HG02884 (cell line): ENCODE results near the gene ATE1.
"Not testable (repeated sequence)": the region's sequence is repeated elsewhere in the genome, so short reads cannot be mapped to it uniquely, and the experiment has no call there.

Experiments used
- ATAC-seq: cut with Tn5 transposase; IDR thresholded peaks from one replicate; pipeline ENCODE4 v1.9.1; 2021; ENCODE audit warnings: mild to moderate bottlenecking, moderate library complexity; ENCODE audit not compliant: unreplicated experiment

The ATE1 gene

GRCh38 chr10:121833387-121833786, 94.4 kb downstream of the ATE1 start:
- no peak for ATAC-seq

- ATAC-seq: no peak
These were observed 95.2 kb downstream of the ATE1 start for GRCh38 chr10:121832647-121833046.

- ATAC-seq: no peak
These were observed 96.1 kb downstream of the ATE1 start for GRCh38 chr10:121831777-121832176.

DNA sequence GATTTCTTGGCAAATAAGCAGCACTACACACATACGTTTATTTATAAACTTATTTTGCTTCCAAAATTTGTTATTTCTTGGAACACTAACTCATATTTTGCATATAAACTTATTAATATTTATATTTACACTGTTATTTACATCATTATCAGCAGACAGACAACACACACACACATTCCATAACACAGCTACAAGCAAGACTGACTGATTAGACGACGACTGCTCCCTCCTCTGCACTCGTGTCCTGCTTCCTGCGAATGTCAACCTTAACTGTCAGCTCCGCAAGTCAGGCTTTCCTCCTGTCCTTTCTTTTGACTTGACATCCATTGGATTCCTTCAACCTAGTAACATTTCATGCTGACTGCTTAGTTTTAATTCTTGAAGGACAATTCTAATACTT, 96.6 kb downstream of the ATE1 start:
- no peak for ATAC-seq

GRCh38 chr10:121830101-121830500, 97.7 kb downstream of the ATE1 start:
- ATAC-seq: no peak

GRCh38 chr10:121828045-121828444, 99.8 kb downstream of the ATE1 start:
- no peak for ATAC-seq

GRCh38 chr10:121826773-121827172, 101.1 kb downstream of the ATE1 start:
- ATAC-seq: not testable (repeated sequence)

DNA sequence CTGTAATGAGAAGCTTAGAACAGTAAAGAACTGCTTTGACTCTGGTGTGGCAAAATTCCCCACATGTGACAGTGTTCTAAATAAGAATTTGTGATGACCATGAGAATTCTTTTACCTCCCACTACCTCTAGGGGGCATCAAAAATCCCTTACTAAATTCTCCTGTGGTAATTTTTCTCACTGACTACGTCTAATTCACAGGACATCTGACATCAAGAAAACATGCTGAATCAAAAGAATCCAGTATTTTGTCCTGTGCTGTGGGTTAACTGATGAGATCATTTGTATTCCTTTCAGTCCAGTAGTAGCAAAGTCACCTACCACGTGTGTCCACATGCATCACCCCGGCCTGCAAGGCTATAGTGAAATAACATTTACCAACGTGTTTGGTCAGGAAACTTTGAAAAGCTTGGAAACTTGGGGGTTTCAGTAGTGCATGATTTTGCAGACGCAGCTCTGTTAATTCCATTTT, 103.8 kb downstream of the ATE1 start:
- no peak for ATAC-seq

DNA sequence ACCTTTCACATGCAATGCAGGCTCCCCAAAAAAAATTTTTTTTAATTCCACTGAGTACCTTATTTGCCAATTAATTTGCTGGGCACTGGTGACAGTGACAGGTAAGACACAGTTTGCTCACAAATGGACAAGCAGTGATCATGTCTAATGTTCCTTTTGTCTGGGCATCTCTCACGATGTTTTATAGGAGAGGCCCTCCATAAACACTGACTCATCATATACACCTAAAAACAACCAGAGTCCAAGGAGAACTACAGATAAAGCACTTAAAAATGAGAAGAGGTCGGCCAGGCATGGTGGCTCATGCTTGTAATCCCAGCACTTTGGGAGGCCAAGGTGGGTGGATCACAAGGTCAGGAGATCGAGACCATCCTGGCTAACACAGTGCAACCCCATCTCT, 105.1 kb downstream of the ATE1 start:
- ATAC-seq: no peak

DNA sequence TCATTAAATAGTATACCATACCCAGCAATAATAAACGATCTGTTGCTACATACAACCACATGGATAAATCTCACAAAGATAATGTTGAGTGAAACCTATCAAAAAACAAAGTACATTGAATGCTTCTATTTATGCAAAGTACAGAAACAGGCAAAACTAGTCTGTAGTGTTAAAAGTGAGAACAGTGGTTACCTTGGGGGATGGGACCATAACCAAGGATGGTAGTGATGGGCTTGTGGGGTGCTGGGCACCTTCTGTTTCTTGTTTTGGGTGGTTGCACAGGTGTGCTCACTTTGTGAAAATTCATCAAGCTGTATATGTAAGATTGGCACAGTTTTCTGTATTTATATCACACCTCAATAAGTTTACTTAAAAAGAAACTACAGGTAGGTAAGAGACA, 105.7 kb downstream of the ATE1 start:
- peak; percentile 60 for ATAC-seq

GRCh38 chr10:121819049-121819448, 108.8 kb downstream of the ATE1 start:
- ATAC-seq: no peak

DNA sequence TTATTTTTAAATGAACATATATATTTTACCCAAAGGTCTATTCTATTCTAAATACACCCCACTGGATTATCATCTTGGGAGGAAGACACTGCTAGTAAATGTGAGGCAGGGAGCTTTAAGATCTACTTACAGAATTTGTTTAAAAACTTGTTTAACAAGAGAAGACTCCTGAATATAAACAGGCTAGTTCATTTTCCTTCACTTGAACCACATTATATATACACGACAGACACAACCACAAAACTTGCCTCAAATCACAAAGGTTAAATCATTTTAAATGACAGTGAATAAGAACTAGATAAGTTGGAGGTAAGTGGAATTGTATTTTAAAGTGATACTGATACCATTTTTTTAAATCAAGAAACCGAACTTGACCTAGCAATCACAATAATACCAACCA, 109.2 kb downstream of the ATE1 start:
- ATAC-seq: no peak

DNA sequence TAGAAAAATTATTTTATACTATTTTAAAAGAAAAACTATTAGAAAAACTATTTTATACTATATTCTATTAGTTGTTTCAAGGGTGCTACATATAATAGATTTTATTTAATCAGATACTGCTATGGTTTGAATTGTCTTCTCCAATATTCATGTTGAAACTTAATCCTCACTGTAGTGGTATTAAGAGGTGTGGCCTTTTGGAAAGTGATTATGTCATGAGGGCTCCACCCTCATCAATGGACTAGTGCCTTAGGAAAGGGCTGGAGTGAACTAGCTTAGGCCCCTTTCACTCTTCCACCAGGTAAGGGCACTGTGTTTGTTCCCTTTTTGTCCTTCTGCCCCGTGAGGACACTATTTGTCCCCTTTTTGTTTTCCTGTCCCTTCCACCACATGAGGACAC, 111.6 kb downstream of the ATE1 start:
- ATAC-seq: no peak

DNA sequence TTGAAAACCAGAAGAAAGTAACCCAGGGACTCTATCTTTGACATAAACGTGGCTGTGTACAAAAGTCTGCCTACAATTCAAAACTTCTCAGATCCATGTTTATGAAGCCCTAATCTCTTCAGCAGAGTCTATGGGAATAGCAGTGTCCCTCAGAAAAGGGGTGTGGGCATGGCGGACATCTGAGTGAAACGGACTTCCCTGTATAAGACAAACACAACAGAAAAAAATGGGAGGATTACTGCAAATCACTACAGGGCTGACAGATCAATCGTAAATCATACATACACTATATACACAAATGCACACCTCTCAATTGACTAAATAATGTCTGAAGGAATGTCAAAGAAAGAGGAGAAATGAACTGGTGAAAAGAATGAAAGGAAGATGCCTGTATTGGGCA, 114.0 kb downstream of the ATE1 start:
- ATAC-seq: no peak

DNA sequence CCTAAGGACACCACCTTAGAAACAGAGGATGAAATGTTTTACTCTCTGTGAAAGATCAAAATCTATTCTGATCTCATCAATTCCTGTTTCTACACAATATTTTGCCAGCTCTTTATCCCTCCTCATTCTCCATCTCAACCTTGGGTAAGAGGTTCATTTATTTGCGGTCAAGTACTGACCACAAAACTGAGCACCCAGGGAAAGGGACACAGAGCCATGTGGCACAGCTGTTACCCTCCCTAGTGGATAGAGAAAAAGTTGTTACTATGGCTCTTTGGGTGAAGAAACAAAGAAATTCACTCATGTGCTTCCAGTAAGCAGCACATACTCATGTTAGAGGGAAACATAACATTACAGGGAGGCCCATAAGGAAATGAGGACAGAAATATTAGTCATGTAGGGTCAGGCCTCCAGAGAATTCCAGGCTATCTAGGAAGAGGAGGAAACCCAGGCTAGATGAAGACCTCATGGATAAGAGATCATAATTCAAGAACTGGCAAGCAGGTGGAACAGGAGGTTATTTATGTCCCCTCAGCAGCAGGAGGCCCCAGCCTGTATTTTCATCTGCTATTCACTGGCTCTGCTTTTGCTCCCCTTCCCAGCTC, 114.5 kb downstream of the ATE1 start:
- ATAC-seq: no peak

DNA sequence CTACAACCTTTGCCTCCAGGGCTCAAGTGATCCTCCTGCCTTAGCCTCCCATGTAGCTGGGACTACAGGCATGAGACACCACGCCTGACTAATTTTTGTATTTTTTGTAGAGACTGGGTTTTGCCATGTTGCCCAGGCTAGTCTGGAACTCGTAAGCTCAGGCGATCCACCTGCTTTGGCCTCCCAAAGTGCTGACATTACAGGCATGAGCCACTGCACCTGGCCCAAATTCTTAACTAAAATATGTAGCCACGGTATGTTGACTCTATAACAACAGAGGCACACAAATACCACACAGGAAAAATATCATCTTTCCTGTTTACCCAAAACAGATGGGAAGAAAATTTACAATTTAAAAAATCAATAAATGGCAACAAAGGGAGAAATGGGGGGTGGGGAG, 115.8 kb downstream of the ATE1 start:
- ATAC-seq: no peak

DNA sequence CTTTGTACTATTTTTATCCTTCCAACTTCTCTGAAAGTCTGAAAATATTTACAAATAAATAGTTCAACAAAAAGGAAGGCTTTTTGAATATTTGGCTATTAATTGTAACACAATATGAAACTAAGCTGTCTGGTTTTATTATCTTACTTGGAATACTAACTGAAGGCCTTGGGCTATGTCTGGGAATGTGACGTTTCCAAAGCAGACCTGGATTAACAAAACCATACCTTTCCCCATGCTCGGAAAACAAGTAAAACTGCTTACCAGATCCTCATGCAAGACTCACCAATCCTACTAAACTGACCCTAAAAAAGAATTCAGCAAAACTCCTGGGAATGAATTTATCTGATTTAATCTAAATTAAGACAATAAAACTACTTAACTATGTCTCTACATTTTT, 116.4 kb downstream of the ATE1 start:
- no peak for ATAC-seq

- no peak for ATAC-seq
These were observed 119.0 kb downstream of the ATE1 start for GRCh38 chr10:121808835-121809234.

DNA sequence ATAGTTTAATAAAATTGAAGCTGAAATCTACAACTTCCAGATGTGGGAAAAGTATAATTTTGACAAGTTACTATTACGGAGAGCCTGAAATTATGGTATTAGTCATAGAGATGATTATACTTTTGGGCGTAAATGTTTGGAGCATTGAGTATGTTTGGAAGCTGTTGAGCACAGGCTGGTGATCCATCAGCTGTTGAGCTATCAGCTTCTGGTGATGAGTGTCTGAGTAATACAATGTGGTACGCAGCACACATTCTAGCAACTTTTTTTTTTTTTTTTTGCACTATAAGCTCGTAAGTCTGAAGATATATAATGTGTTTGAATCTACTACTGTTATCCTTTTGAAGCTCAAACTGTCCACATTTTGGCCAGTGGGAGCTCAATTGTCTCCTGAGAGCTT, 123.4 kb downstream of the ATE1 start:
- no peak for ATAC-seq

DNA sequence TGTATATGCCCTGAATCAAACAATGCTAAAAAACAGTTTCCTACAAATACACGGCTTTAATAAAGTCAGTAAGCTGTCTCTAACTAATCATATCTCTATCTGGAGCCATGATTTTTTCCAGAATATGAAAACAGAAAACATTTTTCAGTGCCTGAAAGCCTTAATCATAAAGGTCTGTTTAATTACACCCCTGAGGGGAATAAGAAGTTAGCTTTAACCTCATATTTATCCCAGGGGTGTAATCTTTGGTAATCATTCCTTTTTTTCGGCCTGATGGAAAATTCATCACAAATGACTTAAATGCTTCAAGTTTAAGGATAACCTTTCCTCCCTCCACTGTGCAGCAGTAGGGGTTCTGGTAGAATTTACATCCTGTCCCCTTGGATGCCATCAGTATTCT, 124.2 kb downstream of the ATE1 start:
- no peak for ATAC-seq

GRCh38 chr10:121800831-121801230, 127.0 kb downstream of the ATE1 start:
- ATAC-seq: no peak

DNA sequence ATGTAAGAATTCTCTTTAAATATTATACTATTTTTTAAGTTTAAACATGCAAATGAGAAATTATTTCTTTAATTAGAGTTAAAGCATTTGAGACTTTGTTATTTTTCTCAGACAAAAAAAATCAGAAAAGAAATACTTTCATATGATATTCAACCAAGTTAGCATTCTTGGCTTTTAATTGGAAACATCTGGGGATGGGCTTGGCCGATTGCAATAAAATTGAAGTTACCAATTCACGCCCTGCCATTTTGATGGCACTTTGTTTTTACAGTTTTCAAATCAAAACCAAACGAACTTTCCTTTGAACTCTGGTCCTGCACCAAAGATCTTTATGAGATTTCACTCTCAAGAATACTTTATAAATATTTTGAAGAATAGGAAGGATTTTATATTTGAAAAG, 127.7 kb downstream of the ATE1 start:
- ATAC-seq: no peak

- no peak for ATAC-seq
These were observed 130.3 kb downstream of the ATE1 start for GRCh38 chr10:121797490-121797889.
